Stimulated activated CD4-positive, alpha-beta T cell treated with anti-CD3 and anti-CD28 coated beads, TNF-alpha, amount 100 ng/mL, for 1 hour (primary cell): Measurements from ENCODE around the gene EXOC4.

Source experiments
- DNase-seq, 3 donors: peaks; one replicate each; pipeline ENCODE4 v3.0.0-alpha.2; 2020; ENCODE audit warnings: low read depth in 3 of 3, low spot score in 1 of 3

EXOC4 gene

GRCh38 chr7:133482599-133482998, 229.7 kb downstream of the EXOC4 start:
- DNase-seq: no peak

GRCh38 chr7:133484086-133484485, 231.2 kb downstream of the EXOC4 start:
- DNase-seq: peak in 1 of 3 donors; percentile 2

- no peak for DNase-seq
These were observed 237.0 kb downstream of the EXOC4 start for GRCh38 chr7:133489906-133490305.

GRCh38 chr7:133491201-133491691, 238.4 kb downstream of the EXOC4 start:
- DNase-seq: no peak

DNA sequence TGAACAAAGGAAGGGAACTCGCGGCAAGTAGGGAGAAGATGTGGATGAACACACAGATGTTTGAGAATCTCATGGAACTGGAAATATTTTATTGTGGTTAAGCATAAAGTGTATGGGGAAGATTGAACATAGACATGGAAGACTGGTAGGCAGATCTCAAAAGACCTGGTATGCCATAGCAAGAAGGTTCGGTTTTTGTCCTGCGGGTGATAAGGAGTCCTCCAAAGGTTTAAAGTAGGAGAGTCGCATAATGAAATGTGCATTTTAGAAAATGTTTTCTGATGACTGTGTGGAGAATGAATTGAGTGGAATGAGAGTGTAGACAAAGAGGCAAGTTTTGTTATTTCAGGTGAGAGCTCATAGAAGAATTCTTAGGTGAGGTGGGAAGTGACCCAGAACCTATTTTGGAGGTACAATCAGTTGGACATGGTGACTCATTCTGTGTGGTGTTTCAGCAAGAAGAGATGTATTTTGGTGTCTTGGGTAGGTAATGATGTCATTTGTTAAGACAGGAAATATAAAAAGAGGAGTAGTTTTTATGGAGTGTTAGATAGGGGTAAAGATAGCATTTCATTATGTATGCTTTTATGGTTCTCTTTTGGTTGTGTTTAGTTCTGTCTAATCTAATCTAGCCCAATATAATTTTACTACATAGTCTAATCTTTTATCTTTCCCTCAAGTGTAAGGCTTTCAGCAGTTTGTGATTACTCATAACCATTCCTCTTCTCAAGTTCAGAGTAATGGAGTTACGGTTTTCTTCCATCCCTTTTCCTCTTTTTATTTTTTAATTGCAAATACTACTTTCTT, 239.2 kb downstream of the EXOC4 start:
- DNase-seq: no peak

DNA sequence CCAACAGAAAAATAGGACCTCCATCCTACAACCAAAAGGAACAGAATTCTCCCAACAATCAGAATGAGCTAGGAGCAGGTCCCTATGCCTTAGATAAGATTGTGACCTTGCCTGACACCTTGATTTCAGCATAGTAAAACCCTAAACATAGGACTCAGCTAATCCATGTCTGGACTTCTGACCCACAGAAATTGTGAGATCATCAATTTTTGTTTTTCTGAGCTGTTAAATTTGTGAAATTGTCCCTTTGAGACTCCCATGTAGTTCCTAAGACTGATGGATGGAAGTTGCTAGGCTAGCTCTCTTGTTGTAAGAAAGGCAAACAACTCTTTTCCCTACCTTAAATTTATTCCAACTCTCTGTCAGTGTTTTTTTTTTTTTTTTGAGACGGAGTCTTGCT, 244.2 kb downstream of the EXOC4 start:
- no peak for DNase-seq

- DNase-seq: no peak
These were observed 248.9 kb downstream of the EXOC4 start for GRCh38 chr7:133501771-133502170.

- DNase-seq: no peak
These were observed 249.6 kb downstream of the EXOC4 start for GRCh38 chr7:133502498-133502897.

- DNase-seq: no peak
These were observed 250.1 kb downstream of the EXOC4 start for GRCh38 chr7:133502972-133503371.

DNA sequence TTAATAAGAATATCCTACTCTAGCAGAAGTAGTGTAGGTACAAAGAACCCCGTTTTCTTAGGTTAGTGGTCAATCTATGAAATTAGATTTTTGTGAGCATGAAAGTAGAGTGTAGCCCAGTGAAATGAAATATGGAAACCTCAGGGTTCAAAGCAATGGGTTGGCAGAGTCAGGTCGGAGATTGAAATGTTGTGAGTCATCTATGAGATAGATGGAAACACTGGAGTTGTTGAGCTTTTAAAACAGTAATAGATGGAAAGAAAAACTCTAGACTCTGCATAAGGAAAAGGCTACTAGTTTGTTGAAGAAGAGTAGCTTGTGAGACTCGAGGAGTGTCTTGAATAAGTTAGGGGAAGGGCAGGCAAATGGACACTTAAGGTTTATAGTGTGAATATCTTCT, 251.9 kb downstream of the EXOC4 start:
- DNase-seq: no peak

- DNase-seq: no peak
These were observed 256.9 kb downstream of the EXOC4 start for GRCh38 chr7:133509822-133510221.

- DNase-seq: no peak
These were observed 257.6 kb downstream of the EXOC4 start for GRCh38 chr7:133510326-133511055.

GRCh38 chr7:133511252-133511651, 258.4 kb downstream of the EXOC4 start:
- DNase-seq: no peak

DNA sequence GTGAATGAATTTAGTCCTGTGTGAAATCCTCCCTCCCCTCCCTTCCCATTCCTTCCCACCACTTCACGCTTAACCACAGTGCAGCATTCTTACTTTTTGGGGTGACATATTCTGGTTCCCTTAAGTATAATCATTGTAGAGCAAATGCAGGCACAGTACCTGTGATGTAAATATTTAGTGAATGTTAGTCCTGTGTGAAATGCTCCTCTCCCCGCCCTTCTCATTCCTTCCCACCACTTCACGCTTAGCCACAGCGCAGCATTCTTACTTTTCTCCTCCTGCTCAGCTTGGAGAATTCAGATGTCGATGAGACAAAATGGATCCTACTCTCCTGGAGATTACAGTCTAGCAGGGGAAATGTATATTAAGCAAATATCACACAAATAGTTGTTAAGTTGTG, 258.8 kb downstream of the EXOC4 start:
- DNase-seq: no peak

GRCh38 chr7:133512560-133512959, 259.7 kb downstream of the EXOC4 start:
- DNase-seq: no peak

- no peak for DNase-seq
These were observed 260.7 kb downstream of the EXOC4 start for GRCh38 chr7:133513608-133514007.

- DNase-seq: no peak
These were observed 261.7 kb downstream of the EXOC4 start for GRCh38 chr7:133514551-133514950.

DNA sequence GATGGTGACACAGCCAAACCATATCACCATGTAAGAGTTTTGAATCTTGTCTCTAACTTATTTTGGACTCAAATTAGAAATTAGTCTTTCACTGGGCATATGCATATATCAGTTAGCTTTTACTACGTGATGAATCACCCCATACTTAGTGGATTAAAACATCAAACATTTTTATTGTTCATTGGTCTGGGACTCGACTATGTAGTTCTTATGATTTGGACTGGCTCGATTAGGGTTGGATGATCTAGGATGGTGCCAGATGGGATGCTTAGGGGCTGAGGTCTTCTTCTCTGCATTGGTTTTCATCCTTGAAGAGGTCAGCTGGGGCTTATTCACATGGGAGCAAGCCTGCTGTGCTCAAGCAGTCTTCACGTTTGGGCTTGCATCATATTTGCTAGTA, 264.9 kb downstream of the EXOC4 start:
- DNase-seq: no peak

- DNase-seq: no peak
These were observed 265.8 kb downstream of the EXOC4 start for GRCh38 chr7:133518718-133519117.

DNA sequence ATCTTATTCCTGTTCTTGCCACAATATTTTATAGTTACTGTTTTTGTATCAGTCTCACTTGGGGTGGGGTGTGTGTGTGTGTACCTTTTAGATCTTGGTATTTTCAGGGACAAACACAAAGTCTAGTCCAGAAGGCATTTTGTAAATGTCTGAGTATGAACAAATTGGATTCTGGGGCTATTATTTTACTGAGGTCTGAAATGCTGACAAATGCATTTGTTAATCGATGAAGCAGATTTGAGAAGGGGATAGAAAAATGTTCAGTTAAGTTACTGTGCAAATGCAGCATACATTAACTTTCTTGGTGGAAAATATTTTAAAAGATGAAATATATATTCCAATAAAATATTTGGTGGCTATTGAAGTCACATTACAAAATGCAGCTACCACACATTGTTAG, 267.4 kb downstream of the EXOC4 start:
- DNase-seq: no peak

GRCh38 chr7:133522501-133522900, 269.6 kb downstream of the EXOC4 start:
- no peak for DNase-seq

GRCh38 chr7:133528796-133529195, 275.9 kb downstream of the EXOC4 start:
- no peak for DNase-seq
